DND-41 (cell line): ENCODE results near the gene ACOXL.

Experiments used
- ATAC-seq: fragments of 200-7000 bp; cut with Tn5 transposase; 3 replicates; pipeline ENCODE4 v1.9.1; 2021; ENCODE audit warnings: low read depth; ENCODE audit not compliant: insufficient read depth
- DNase-seq: peaks from one replicate; pipeline ENCODE4 v3.0.0-alpha.2; 2020
- H2AFZ ChIP-seq: 2 replicates; pipeline ENCODE4 v1.6.0; 2012; ENCODE audit warnings: low read depth, low read length
- H3K27ac ChIP-seq: 2 replicates; pipeline ENCODE4 v1.5.1; 2012; ENCODE audit warnings: low read length, inconsistent platforms
- H3K27me3 ChIP-seq: fragments of 200-600 bp; sonication (generic); 2 replicates; pipeline ENCODE4 v1.6.0; 2012; ENCODE audit warnings: low read length, mild to moderate bottlenecking, inconsistent platforms; ENCODE audit not compliant: insufficient read depth, poor library complexity
- H3K36me3 ChIP-seq: 2 replicates; pipeline ENCODE4 v1.5.1; 2012; ENCODE audit warnings: low read length, inconsistent platforms; ENCODE audit not compliant: insufficient read depth
- H3K4me1 ChIP-seq: 2 replicates; pipeline ENCODE4 v1.5.1; 2012; ENCODE audit warnings: mild to moderate bottlenecking, low read length; ENCODE audit not compliant: insufficient read depth
- H3K4me2 ChIP-seq: 2 replicates; pipeline ENCODE4 v1.6.0; 2012; ENCODE audit warnings: mild to moderate bottlenecking, moderate library complexity, low read length, inconsistent platforms; ENCODE audit not compliant: insufficient read depth
- H3K4me3 ChIP-seq, 2 experiments: fragments of 200-600 bp in 1 of 2; shearing (Covaris generic) in 1 of 2; 2 replicates each; pipeline ENCODE4 v1.5.1; 2012 to 2016; ENCODE audit warnings: inconsistent platforms in 2 of 2, low read length in 2 of 2, mild to moderate bottlenecking in 2 of 2, low read depth in 1 of 2, moderate library complexity in 1 of 2
- H3K79me2 ChIP-seq: 2 replicates; pipeline ENCODE4 v1.6.0; 2012; ENCODE audit warnings: low read length, inconsistent platforms; ENCODE audit not compliant: insufficient read depth
- H3K9ac ChIP-seq: 2 replicates; pipeline ENCODE4 v1.6.0; 2012; ENCODE audit warnings: low read depth, mild to moderate bottlenecking, inconsistent platforms, low read length, moderate library complexity
- H3K9me3 ChIP-seq: 2 replicates; pipeline ENCODE4 v1.5.1; 2012; ENCODE audit warnings: low read length, moderate library complexity, mild to moderate bottlenecking, inconsistent platforms; ENCODE audit not compliant: insufficient read depth, severe bottlenecking
- H4K20me1 ChIP-seq: 2 replicates; pipeline ENCODE4 v1.6.0; 2012; ENCODE audit warnings: low read length; ENCODE audit not compliant: insufficient read depth
- EZH2 ChIP-seq: IDR thresholded peaks from 3 replicates; pipeline ENCODE4 v1.6.1; 2012; ENCODE audit warnings: borderline replicate concordance, low read depth, mild to moderate bottlenecking, moderate library complexity, low read length, inconsistent platforms; ENCODE audit not compliant: severe bottlenecking
- TF ChIP-seq, protein P1 (sequence below): IDR thresholded peaks from 2 replicates; pipeline ENCODE4 v1.5.1; 2012; ENCODE audit warnings: borderline replicate concordance, low read length, moderate library complexity, mild to moderate bottlenecking; ENCODE audit not compliant: poor library complexity, severe bottlenecking; ENCODE audit errors: extremely low read depth

The ACOXL gene

DNA sequence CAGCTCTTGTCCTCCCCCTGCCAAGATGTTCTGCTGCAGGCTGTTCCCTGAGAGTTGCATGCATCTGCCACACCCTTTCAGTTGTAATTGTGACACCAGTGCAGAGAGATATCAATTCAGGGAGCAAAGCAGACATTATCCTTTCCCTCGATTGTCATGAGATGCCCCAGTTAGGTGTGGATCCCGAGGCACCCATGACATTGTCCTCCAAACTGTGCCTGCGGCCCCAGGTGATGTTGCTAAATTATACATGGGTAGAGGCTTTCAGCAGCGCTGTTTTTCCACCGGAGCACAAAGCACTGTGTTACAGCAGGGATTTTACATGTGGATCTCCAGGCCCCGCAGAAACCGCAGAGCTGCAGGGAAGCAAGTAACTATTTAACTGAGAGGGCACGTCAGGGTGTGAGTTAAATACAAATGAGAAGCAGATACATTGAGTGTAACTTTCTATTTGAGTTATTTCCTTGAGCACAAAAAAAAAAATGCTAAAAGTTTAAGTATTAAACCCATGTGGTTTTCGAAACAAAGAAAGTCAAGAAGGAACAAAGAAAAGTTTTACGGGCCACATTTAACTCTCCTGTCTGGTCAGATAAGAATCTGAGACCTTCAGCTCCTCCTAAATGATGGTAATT is 298.0 kb downstream of the ACOXL start:
- Histone ChIP-seq H3K9me3 (peaks cover 2% of the 10 kb centered on the region), H3K9ac (no peak overlapping the region), H3K4me2 (no peak overlapping the region), H3K36me3 (no peaks in the 10 kb centered on the region), H3K27me3 (no peaks in the 10 kb centered on the region), H3K4me1 (no peaks in the 10 kb centered on the region), H3K27ac (no peak overlapping the region), H4K20me1 (no peaks in the 10 kb centered on the region), H3K79me2 (no peaks in the 10 kb centered on the region), H3K4me3 (no peak overlapping the region), H2AFZ (no peak overlapping the region)
- DNase-seq, result no peak
- TF ChIP-seq EZH2, result no peak
- TF ChIP-seq, protein P1, sequence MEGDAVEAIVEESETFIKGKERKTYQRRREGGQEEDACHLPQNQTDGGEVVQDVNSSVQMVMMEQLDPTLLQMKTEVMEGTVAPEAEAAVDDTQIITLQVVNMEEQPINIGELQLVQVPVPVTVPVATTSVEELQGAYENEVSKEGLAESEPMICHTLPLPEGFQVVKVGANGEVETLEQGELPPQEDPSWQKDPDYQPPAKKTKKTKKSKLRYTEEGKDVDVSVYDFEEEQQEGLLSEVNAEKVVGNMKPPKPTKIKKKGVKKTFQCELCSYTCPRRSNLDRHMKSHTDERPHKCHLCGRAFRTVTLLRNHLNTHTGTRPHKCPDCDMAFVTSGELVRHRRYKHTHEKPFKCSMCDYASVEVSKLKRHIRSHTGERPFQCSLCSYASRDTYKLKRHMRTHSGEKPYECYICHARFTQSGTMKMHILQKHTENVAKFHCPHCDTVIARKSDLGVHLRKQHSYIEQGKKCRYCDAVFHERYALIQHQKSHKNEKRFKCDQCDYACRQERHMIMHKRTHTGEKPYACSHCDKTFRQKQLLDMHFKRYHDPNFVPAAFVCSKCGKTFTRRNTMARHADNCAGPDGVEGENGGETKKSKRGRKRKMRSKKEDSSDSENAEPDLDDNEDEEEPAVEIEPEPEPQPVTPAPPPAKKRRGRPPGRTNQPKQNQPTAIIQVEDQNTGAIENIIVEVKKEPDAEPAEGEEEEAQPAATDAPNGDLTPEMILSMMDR, result no peak
- ATAC-seq, result no peak

DNA sequence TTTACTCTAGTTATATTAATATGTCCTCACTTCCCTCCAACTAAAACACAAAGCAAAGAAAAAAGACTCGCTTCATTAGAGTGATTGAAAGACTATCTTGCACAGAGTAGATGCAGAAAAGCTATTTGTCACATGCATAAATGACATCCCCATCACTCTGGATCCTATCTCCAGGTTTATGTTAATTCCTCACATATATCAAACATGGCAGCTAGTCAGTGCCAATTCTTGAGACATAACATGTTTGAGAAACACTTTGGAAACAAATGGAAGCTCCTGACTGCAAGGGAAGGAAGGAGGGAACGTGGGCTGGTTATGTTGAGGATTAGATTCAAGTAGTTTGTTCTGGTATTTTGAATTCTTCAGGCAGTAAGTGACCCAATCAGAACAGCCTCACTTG is 298.6 kb downstream of the ACOXL start:
- TF ChIP-seq, protein P1, result no peak
- Histone ChIP-seq H3K9ac (no peak overlapping the region), H3K4me2 (no peak overlapping the region), H3K4me1 (no peaks in the 10 kb centered on the region), H3K4me3 (no peak overlapping the region), H2AFZ (no peak overlapping the region), H3K9me3 (peaks cover 2% of the 10 kb centered on the region), H3K27ac (no peak overlapping the region), H3K36me3 (no peaks in the 10 kb centered on the region), H3K27me3 (no peaks in the 10 kb centered on the region), H4K20me1 (no peaks in the 10 kb centered on the region), H3K79me2 (no peaks in the 10 kb centered on the region)
- ATAC-seq, result no peak
- DNase-seq, result no peak

GRCh38 chr2:111031546-111032478 is 299.4 kb downstream of the ACOXL start:
- no peak overlapping the region for H3K4me3 ChIP-seq
- H2AFZ ChIP-seq, result no peak overlapping the region
- no peak overlapping the region for H3K9ac ChIP-seq
- peaks cover 2% of the 10 kb centered on the region for H3K9me3 ChIP-seq
- no peaks in the 10 kb centered on the region for H3K36me3 ChIP-seq
- ATAC-seq (no peak), DNase-seq (no peak)
- H3K27ac ChIP-seq, result no peak overlapping the region
- H4K20me1 ChIP-seq, result no peaks in the 10 kb centered on the region
- no peak overlapping the region for H3K4me2 ChIP-seq
- no peaks in the 10 kb centered on the region for H3K79me2 ChIP-seq
- no peaks in the 10 kb centered on the region for H3K27me3 ChIP-seq
- TF ChIP-seq, protein P1, result no peak
- TF ChIP-seq EZH2, result no peak
- no peaks in the 10 kb centered on the region for H3K4me1 ChIP-seq
